Uterus (tissue), 2 donors: ENCODE data around the gene GABRB1.

Experiments
- POLR2A ChIP-seq, 2 donors: fragments of 450-650 bp; IDR thresholded peaks; one replicate each; pipeline ENCODE4 v1.6.1; 2016; ENCODE audit warnings: antibody characterized with exemption in 2 of 2, mild to moderate bottlenecking in 1 of 2, moderate library complexity in 1 of 2
- TF ChIP-seq, protein P1 (sequence below), 4 experiments: fragments of 200-600 bp in 2 of 4; fragments of 450-650 bp in 2 of 4; sonication (generic) in 2 of 4; IDR thresholded peaks; one replicate each; pipeline ENCODE4 v1.5.1; 2016 to 2019; ENCODE audit warnings: antibody characterized with exemption in 4 of 4, mild to moderate bottlenecking in 2 of 4, moderate library complexity in 1 of 4

DNA sequence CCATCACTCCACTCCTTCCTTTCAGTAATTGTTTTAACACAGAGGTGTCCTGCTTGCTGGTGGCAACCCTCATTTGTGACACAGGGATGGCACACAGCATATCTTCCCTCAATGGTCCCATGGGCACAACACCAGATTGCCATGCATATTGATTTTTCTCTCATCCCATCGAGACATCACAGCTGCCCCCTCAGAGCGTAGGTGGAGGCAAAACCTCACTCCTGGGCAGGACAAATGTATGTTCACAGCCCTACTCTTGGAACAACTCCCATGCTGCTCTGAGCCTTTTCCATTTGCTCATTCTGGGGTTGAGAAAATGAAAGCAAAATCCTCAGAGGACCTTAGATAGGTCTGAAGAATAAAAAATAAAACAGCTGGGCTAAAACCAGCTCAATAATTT, 172.2 kb downstream of the GABRB1 start:
- TF ChIP-seq, protein P1, sequence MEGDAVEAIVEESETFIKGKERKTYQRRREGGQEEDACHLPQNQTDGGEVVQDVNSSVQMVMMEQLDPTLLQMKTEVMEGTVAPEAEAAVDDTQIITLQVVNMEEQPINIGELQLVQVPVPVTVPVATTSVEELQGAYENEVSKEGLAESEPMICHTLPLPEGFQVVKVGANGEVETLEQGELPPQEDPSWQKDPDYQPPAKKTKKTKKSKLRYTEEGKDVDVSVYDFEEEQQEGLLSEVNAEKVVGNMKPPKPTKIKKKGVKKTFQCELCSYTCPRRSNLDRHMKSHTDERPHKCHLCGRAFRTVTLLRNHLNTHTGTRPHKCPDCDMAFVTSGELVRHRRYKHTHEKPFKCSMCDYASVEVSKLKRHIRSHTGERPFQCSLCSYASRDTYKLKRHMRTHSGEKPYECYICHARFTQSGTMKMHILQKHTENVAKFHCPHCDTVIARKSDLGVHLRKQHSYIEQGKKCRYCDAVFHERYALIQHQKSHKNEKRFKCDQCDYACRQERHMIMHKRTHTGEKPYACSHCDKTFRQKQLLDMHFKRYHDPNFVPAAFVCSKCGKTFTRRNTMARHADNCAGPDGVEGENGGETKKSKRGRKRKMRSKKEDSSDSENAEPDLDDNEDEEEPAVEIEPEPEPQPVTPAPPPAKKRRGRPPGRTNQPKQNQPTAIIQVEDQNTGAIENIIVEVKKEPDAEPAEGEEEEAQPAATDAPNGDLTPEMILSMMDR (IDR thresholded peaks at IDR 0.05): no peak
- no peak for TF ChIP-seq POLR2A (IDR thresholded peaks at IDR 0.05)
